Panc1 (cell line): ENCODE results near the gene MPPED1.

ENCODE experiments used
- POLR2AphosphoS5 ChIP-seq: IDR thresholded peaks from 2 replicates; pipeline ENCODE4 v1.6.1; 2012; ENCODE audit warnings: mild to moderate bottlenecking, low read depth, low read length, moderate library complexity
- TF ChIP-seq, protein P1 (sequence below): fragments of 450-650 bp; IDR thresholded peaks from 2 replicates; pipeline ENCODE4 v1.5.1; 2017; ENCODE audit warnings: mild to moderate bottlenecking

DNA sequence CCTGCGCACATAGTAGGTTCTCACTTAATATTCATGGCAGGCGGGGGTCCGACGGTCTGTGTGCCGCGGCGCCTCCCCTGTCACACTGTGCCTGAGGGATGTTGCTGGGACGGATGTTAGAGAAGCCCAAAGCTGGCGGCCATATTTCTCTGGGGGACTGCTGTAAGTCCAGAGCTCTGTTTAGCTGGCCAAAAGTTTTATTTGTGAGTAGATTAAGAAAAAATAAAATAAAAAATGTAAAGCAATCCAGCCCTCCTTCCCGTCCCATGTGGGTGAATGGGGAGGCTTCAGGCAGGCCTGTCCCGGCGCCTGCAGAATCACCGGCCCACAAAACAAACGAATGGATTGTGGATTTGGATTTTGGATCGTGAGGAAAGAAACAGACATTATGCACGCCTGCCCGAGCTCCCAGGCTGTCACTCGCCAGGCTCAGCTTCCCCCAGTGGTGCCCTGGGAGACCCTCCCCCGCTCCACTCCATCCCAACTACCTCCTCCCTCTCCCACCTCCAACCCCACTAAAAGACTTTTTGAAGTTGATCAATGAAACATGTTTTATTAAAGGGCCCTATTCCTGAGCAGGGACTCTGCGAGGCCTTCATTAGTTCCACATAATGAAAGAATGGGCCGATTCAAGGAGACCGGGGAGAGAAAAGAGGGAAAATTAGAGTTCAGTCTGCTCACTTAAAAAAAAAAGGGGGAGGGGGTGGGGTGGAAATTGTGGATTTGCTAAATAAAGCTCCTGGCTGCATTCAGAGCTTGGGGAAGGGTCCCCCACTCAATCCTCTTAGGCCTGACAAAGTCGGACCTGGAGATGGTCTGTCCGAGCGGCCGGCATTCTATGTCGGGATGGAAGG is 48.3 kb upstream of the MPPED1 start:
- TF ChIP-seq POLR2AphosphoS5 = no peak
- TF ChIP-seq, protein P1, sequence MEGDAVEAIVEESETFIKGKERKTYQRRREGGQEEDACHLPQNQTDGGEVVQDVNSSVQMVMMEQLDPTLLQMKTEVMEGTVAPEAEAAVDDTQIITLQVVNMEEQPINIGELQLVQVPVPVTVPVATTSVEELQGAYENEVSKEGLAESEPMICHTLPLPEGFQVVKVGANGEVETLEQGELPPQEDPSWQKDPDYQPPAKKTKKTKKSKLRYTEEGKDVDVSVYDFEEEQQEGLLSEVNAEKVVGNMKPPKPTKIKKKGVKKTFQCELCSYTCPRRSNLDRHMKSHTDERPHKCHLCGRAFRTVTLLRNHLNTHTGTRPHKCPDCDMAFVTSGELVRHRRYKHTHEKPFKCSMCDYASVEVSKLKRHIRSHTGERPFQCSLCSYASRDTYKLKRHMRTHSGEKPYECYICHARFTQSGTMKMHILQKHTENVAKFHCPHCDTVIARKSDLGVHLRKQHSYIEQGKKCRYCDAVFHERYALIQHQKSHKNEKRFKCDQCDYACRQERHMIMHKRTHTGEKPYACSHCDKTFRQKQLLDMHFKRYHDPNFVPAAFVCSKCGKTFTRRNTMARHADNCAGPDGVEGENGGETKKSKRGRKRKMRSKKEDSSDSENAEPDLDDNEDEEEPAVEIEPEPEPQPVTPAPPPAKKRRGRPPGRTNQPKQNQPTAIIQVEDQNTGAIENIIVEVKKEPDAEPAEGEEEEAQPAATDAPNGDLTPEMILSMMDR = no peak
